CD8-positive, alpha-beta memory T cell (primary cell): ENCODE measurements around the gene FERMT3. TPM values are rescaled to one million over a fixed set of nuclear protein-coding genes. Genes with fewer than 3 reads are reported as not detected.
"Not testable (repeated sequence)": the region's sequence is repeated elsewhere in the genome, so short reads cannot be mapped to it uniquely, and the experiment has no call there.

Experiments used
- CTCF ChIA-PET: fragments of 350-600 bp; sonication (Branson Sonifier 250); formaldehyde crosslinking; loops from one replicate; lab custom pipeline; 2021; ENCODE audit warnings: antibody characterized with exemption; lab: Charles Lee
- POLR2A ChIA-PET: fragments of 350-600 bp; sonication (Branson Sonifier 250); formaldehyde crosslinking; loops from one replicate; lab custom pipeline; 2021; ENCODE audit warnings: antibody characterized with exemption; lab: Charles Lee
- DNase-seq, 5 donors: peaks; one replicate each; pipeline versions ENCODE4 v3.0.0 to v3.0.0-alpha.2; 2020 to 2022; ENCODE audit warnings: mixed read lengths in 1 of 5
- H3K27ac ChIP-seq: one replicate; pipeline ENCODE4 v1.7.0; 2013; ENCODE audit warnings: low read depth, mild to moderate bottlenecking, low read length, moderate library complexity
- H3K27me3 ChIP-seq: 2 replicates; pipeline ENCODE4 v1.7.0; 2013; ENCODE audit warnings: low read length, mild to moderate bottlenecking; ENCODE audit not compliant: insufficient read depth, poor library complexity, severe bottlenecking
- H3K36me3 ChIP-seq: 2 replicates; pipeline ENCODE4 v1.7.0; 2013; ENCODE audit warnings: mild to moderate bottlenecking, low read length, moderate library complexity; ENCODE audit not compliant: insufficient read depth
- H3K4me1 ChIP-seq: 2 replicates; pipeline ENCODE4 v1.7.0; 2013; ENCODE audit warnings: mild to moderate bottlenecking, low read length, moderate library complexity; ENCODE audit not compliant: insufficient read depth
- H3K4me3 ChIP-seq: 2 replicates; pipeline ENCODE4 v1.7.0; 2013; ENCODE audit warnings: mild to moderate bottlenecking, low read length
- H3K9me3 ChIP-seq: 2 replicates; pipeline ENCODE4 v1.7.0; 2013; ENCODE audit warnings: mild to moderate bottlenecking, low read length
- H3K27ac Mint-ChIP-seq, 8 donors: one replicate each; pipeline ENCODE4 v1.8.0; 2020 to 2021; ENCODE audit warnings: mixed read lengths in 8 of 8, mild to moderate bottlenecking in 6 of 8, inconsistent platforms in 3 of 8, moderate library complexity in 3 of 8
- H3K27me3 Mint-ChIP-seq, 2 donors: one replicate each; pipeline ENCODE4 v1.8.0; 2020 to 2021; ENCODE audit warnings: mixed read lengths in 2 of 2, mild to moderate bottlenecking in 1 of 2, moderate library complexity in 1 of 2
- H3K36me3 Mint-ChIP-seq, 3 donors: one replicate each; pipeline ENCODE4 v1.8.0; 2020 to 2021; ENCODE audit warnings: mixed read lengths in 3 of 3, inconsistent platforms in 1 of 3, mild to moderate bottlenecking in 1 of 3
- H3K4me1 Mint-ChIP-seq, 3 donors: one replicate each; pipeline ENCODE4 v1.8.0; 2020 to 2021; ENCODE audit warnings: mixed read lengths in 3 of 3, inconsistent platforms in 1 of 3, mild to moderate bottlenecking in 1 of 3
- H3K4me3 Mint-ChIP-seq, 7 donors: one replicate each; pipeline ENCODE4 v1.8.0; 2020 to 2021; ENCODE audit warnings: mixed read lengths in 7 of 7, mild to moderate bottlenecking in 6 of 7, moderate library complexity in 4 of 7, inconsistent platforms in 2 of 7
- H3K9me3 Mint-ChIP-seq, 5 donors: one replicate each; pipeline ENCODE4 v1.8.0; 2020 to 2022; ENCODE audit warnings: mixed read lengths in 5 of 5, mild to moderate bottlenecking in 3 of 5, moderate library complexity in 2 of 5, inconsistent platforms in 1 of 5
- polyA plus RNA-seq: library from polyadenylated mRNA; unstranded; fragments of 300-500 nt; fragmentation: Illumina TruSeq; gene quantifications from one replicate; pipeline ENCODE4 v1.2.3, GENCODE V29; 2021
- total RNA-seq, 2 experiments: library from RNA; stranded (reverse); gene quantifications; one replicate each; pipeline ENCODE4 v1.2.3, GENCODE V29; 2021

FERMT3 gene
- 100 to 1,000 TPM; 205 to 213 TPM for total RNA-seq
- 206 TPM for polyA plus RNA-seq

- Histone ChIP-seq H3K27me3 (no peaks in the 10 kb centered on the region), H3K27ac (peak within 1 kb of the TSS; percentile 95), H3K4me1 (peaks cover 39% of the 10 kb centered on the region), H3K36me3 (peaks cover 33% of the 10 kb centered on the region), H3K4me3 (peak within 1 kb of the TSS; percentile 98), H3K9me3 (no peaks in the 10 kb centered on the region)
- Mint-ChIP-seq H3K4me1 (peaks cover 16 to 62% (median 32%) of the 10 kb centered on the region in 3 donors), H3K27me3 (no peaks in the 10 kb centered on the region), H3K4me3 (peak within 1 kb of the TSS; percentile 87 to 97 (median 92)), H3K36me3 (peaks cover 9 to 66% (median 9%) of the 10 kb centered on the region in 3 donors), H3K27ac (peak within 1 kb of the TSS; percentile 86 to 98 (median 94)), H3K9me3 (no peaks in the 10 kb centered on the region)
- POLR2A ChIA-PET, result interaction anchor here (0.6 to 5.7 kb wide), 19 partner anchors 10 to 655 kb away, joined by 3 to 69 read pairs (median 5); partner anchors contain the start of genes BAD, DNAJC4, ESRRA and FKBP2
- peak; percentile 56 to 81 (median 64) for DNase-seq
- CTCF ChIA-PET, result interaction anchor here (0.9 to 10.4 kb wide), 26 partner anchors 8 to 446 kb away, joined by 3 to 281 read pairs (median 8); partner anchors contain the start of genes BAD, CATSPERZ, CCDC88B and DNAJC4
Observed at GRCh38 chr11:64206457-64207255, at the start of gene FERMT3. FERMT3 (plus strand) TSS chr11:64206721; CDS start chr11:64207365, 644 bp downstream.

- no peak overlapping the region for H3K27ac ChIP-seq
- H3K4me3 ChIP-seq, result no peak overlapping the region
- CTCF ChIA-PET, result no interaction called here
- H3K4me3 Mint-ChIP-seq, result no peak overlapping the region
- H3K4me1 ChIP-seq, result no peaks in the 10 kb centered on the region
- POLR2A ChIA-PET, result no interaction called here
- H3K9me3 Mint-ChIP-seq, result no peaks in the 10 kb centered on the region
- H3K36me3 Mint-ChIP-seq, result no peaks in the 10 kb centered on the region
- no peaks in the 10 kb centered on the region for H3K27me3 ChIP-seq
- no peak for DNase-seq
- H3K27me3 Mint-ChIP-seq, result peaks cover 0 to 2% of the 10 kb centered on the region in 2 donors
- peaks cover 0 to 3% (median 0%) of the 10 kb centered on the region in 3 donors for H3K4me1 Mint-ChIP-seq
- H3K9me3 ChIP-seq, result no peaks in the 10 kb centered on the region
- no peak overlapping the region for H3K27ac Mint-ChIP-seq
- H3K36me3 ChIP-seq, result no peaks in the 10 kb centered on the region
Observed at GRCh38 chr11:64157631-64158394, 48.7 kb upstream of the FERMT3 start.

GRCh38 chr11:64161037-64161436, 45.5 kb upstream of the FERMT3 start:
- no peak overlapping the region for H3K27ac Mint-ChIP-seq
- peaks cover 0 to 2% (median 0%) of the 10 kb centered on the region in 3 donors for H3K36me3 Mint-ChIP-seq
- no peaks in the 10 kb centered on the region for H3K27me3 ChIP-seq
- H3K9me3 ChIP-seq, result no peaks in the 10 kb centered on the region
- peak overlapping the region in 3 of 7 donors; percentile 7 to 69 (median 21) for H3K4me3 Mint-ChIP-seq
- H3K9me3 Mint-ChIP-seq, result no peaks in the 10 kb centered on the region
- H3K4me1 ChIP-seq, result peaks cover 6% of the 10 kb centered on the region
- H3K4me3 ChIP-seq, result no peak overlapping the region
- POLR2A ChIA-PET, result no interaction called here
- H3K27me3 Mint-ChIP-seq, result no peaks in the 10 kb centered on the region
- DNase-seq, result no peak
- peaks cover 0 to 9% (median 4%) of the 10 kb centered on the region in 3 donors for H3K4me1 Mint-ChIP-seq
- no peaks in the 10 kb centered on the region for H3K36me3 ChIP-seq
- CTCF ChIA-PET, result interaction anchor here (1.8 kb wide), 1 partner anchor 11 kb away, joined by 3 read pairs; no protein-coding TSS in a partner anchor
- no peak overlapping the region for H3K27ac ChIP-seq

- H3K4me1 Mint-ChIP-seq, result peaks cover 5 to 14% (median 7%) of the 10 kb centered on the region in 3 donors
- H3K4me3 Mint-ChIP-seq, H3K36me3 Mint-ChIP-seq, H3K27ac ChIP-seq, H3K4me3 ChIP-seq, POLR2A ChIA-PET, H3K9me3 ChIP-seq, H3K27me3 ChIP-seq, H3K9me3 Mint-ChIP-seq, H3K27me3 Mint-ChIP-seq, DNase-seq, H3K36me3 ChIP-seq, H3K27ac Mint-ChIP-seq: not testable (repeated sequence)
- CTCF ChIA-PET, result interaction anchor here (1.4 kb wide), 1 partner anchor 11 kb away, joined by 4 read pairs; no protein-coding TSS in a partner anchor
- H3K4me1 ChIP-seq, result peaks cover 11% of the 10 kb centered on the region
Observed at GRCh38 chr11:64162769-64163168, 43.8 kb upstream of the FERMT3 start.

GRCh38 chr11:64163951-64164350, 42.6 kb upstream of the FERMT3 start:
- H3K4me3 ChIP-seq, result no peak overlapping the region
- Mint-ChIP-seq H3K27ac (peak overlapping the region in 1 of 8 donors; percentile 15), H3K27me3 (no peaks in the 10 kb centered on the region), H3K9me3 (no peaks in the 10 kb centered on the region), H3K4me3 (peak overlapping the region in 5 of 7 donors; percentile 8 to 77 (median 61)), H3K4me1 (peaks cover 8 to 14% (median 10%) of the 10 kb centered on the region in 3 donors), H3K36me3 (peaks cover 0 to 2% (median 0%) of the 10 kb centered on the region in 3 donors)
- no peaks in the 10 kb centered on the region for H3K27me3 ChIP-seq
- H3K4me1 ChIP-seq, result peaks cover 11% of the 10 kb centered on the region
- no peaks in the 10 kb centered on the region for H3K36me3 ChIP-seq
- POLR2A ChIA-PET, result no interaction called here
- no peak overlapping the region for H3K27ac ChIP-seq
- CTCF ChIA-PET, result no interaction called here
- H3K9me3 ChIP-seq, result no peaks in the 10 kb centered on the region
- DNase-seq, result no peak

- peak overlapping the region; percentile 57 for H3K27ac ChIP-seq
- Mint-ChIP-seq H3K27me3 (no peaks in the 10 kb centered on the region), H3K36me3 (peaks cover 0 to 2% (median 0%) of the 10 kb centered on the region in 3 donors), H3K4me3 (peak overlapping the region; percentile 71 to 88 (median 77)), H3K9me3 (no peaks in the 10 kb centered on the region), H3K27ac (peak overlapping the region in 2 of 8 donors; percentile 35 to 94), H3K4me1 (peaks cover 8 to 14% (median 10%) of the 10 kb centered on the region in 3 donors)
- CTCF ChIA-PET, result interaction anchor here (1.1 kb wide), 1 partner anchor 164 kb away, joined by 3 read pairs; no protein-coding TSS in a partner anchor
- H3K4me3 ChIP-seq, result no peak overlapping the region
- POLR2A ChIA-PET, result interaction anchor here (1.0 kb wide), 1 partner anchor 21 kb away, joined by 3 read pairs; the partner anchor contains the start of gene STIP1
- H3K4me1 ChIP-seq, result peaks cover 11% of the 10 kb centered on the region
- no peak for DNase-seq
- H3K9me3 ChIP-seq, result no peaks in the 10 kb centered on the region
- H3K36me3 ChIP-seq, result no peaks in the 10 kb centered on the region
- H3K27me3 ChIP-seq, result no peaks in the 10 kb centered on the region
Observed at GRCh38 chr11:64164392-64165312, 41.9 kb upstream of the FERMT3 start.

- no peaks in the 10 kb centered on the region for H3K36me3 ChIP-seq
- Mint-ChIP-seq H3K4me3 (peak overlapping the region in 6 of 7 donors; percentile 72 to 91 (median 81)), H3K4me1 (peaks cover 8 to 14% (median 10%) of the 10 kb centered on the region in 3 donors), H3K27ac (no peak overlapping the region), H3K27me3 (no peaks in the 10 kb centered on the region), H3K9me3 (no peaks in the 10 kb centered on the region), H3K36me3 (peaks cover 0 to 2% (median 0%) of the 10 kb centered on the region in 3 donors)
- CTCF ChIA-PET, result interaction anchor here (0.6 to 1.1 kb wide), 2 partner anchors 134 to 165 kb away, joined by 3 to 5 read pairs; no protein-coding TSS in a partner anchor
- no peaks in the 10 kb centered on the region for H3K27me3 ChIP-seq
- POLR2A ChIA-PET, result interaction anchor here (1.0 kb wide), 1 partner anchor 21 kb away, joined by 3 read pairs; the partner anchor contains the start of gene STIP1
- DNase-seq, result no peak
- no peaks in the 10 kb centered on the region for H3K9me3 ChIP-seq
- peaks cover 11% of the 10 kb centered on the region for H3K4me1 ChIP-seq
- H3K4me3 ChIP-seq, result peak overlapping the region; percentile 60
- H3K27ac ChIP-seq, result peak overlapping the region; percentile 57
Observed at GRCh38 chr11:64165481-64165841, 41.1 kb upstream of the FERMT3 start.
